Pancreas (tissue), 10 donors: ENCODE measurements around the gene KRT4. TPM values are rescaled to one million over a fixed set of nuclear protein-coding genes. Genes with fewer than 3 reads are reported as not detected.

Experiments
- ATAC-seq, 4 donors: fragments of 200-7000 bp; cut with Tn5 transposase; one replicate each; pipeline versions ENCODE4 v1.8.0 to v1.9.1; 2020; ENCODE audit warnings: mild to moderate bottlenecking in 4 of 4, moderate library complexity in 4 of 4
- DNase-seq, 6 donors: peaks; one replicate each; pipeline ENCODE4 v3.0.0-alpha.2; 2020
- FAIRE-seq: peaks from 2 replicates; lab custom pipeline; 2012; peaks lifted over from hg19 to GRCh38; lab: Jason Lieb, UNC
- H3K27ac ChIP-seq, 4 donors: fragments of 200-600 bp; sonication (generic); 1 replicate in 3 of 4; 2 replicates in 1 of 4; pipeline versions ENCODE4 v1.5.0 to v1.8.0; 2020
- H3K27me3 ChIP-seq, 4 donors: fragments of 200-600 bp; one replicate each; pipeline ENCODE4 v1.8.0; 2021
- H3K36me3 ChIP-seq, 3 donors: fragments of 200-600 bp; sonication (generic) in 1 of 3; one replicate each; pipeline versions ENCODE4 v1.5.0 to v1.8.0; 2020 to 2021
- H3K4me1 ChIP-seq, 3 donors: fragments of 200-600 bp; one replicate each; pipeline ENCODE4 v1.8.0; 2021
- H3K4me3 ChIP-seq, 4 donors: fragments of 200-600 bp; sonication (generic) in 2 of 4; one replicate each; pipeline versions ENCODE4 v1.5.0 to v1.8.0; 2020 to 2021
- H3K9me3 ChIP-seq, 4 donors: fragments of 200-600 bp; one replicate each; pipeline ENCODE4 v1.8.0; 2021
- WGBS, 2 donors: extraction: QIAGEN DNeasy Blood & Tissue Kit; methylation state at CpG; one replicate each; pipeline ENCODE4 v1.1.7; 2013; 5-methylcytosine and 5-hydroxymethylcytosine counted together
- intact Hi-C, 3 donors: fragments of 100-400 bp; cut with DNase I; formaldehyde crosslinking; loops; one replicate each; pipeline versions ENCODE4 v1.11.1 to v1.14.2; 2022
- polyA plus RNA-seq, 2 donors: library from polyadenylated mRNA; stranded (reverse); fragments of 200-250 nt; gene quantifications; one replicate each; pipeline ENCODE4 v1.2.3, GENCODE V29; 2013
- total RNA-seq, 6 donors: library from RNA; stranded (reverse); fragmentation: NEBNext Ultra II Directional in 4 of 6; extraction: Animal tissue kit (Norgen Biotek cat#: 25700) in 4 of 6; gene quantifications; one replicate each; pipeline versions ENCODE4 v1.2.1 to v1.2.4, GENCODE V29; 2021 to 2023
- TF ChIP-seq, protein P1 (sequence below), 4 donors: fragments of 200-600 bp; sonication (generic) in 3 of 4; IDR thresholded peaks; one replicate each; pipeline versions ENCODE4 v1.5.0 to v1.8.0; 2021; ENCODE audit warnings: antibody characterized with exemption in 4 of 4
- donor health status: healthy with polysubstance abuse.
- donor health status: DM: no; HTN: no; CAD: no; lungs with moderate emphysema.
- donor health status: DM: no; HTN: no; CAD: no.
- donor health status: control.
- donor health status: control.
- donor health status: Bipolar disorder and iron deficiency.
- donor health status: DM: yes; HTN: yes; CAD: no.
- donor health status: DM: no; HTN: no; CAD: no.
- donor health status: DM: no; HTN: no; CAD: no.
- donor health status: DM: yes; HTN: yes; CAD: no.

The KRT4 gene
- total and polyA plus RNA-seq, 8 donors, result 0.09 to 1.9 (median 0.26) TPM; not detected in 1

- Histone ChIP-seq H3K27ac (no peak overlapping the region), H3K27me3 (no peaks in the 10 kb centered on the region), H3K9me3 (no peaks in the 10 kb centered on the region), H3K36me3 (no peaks in the 10 kb centered on the region), H3K4me1 (no peaks in the 10 kb centered on the region), H3K4me3 (no peak overlapping the region)
- DNase-seq (no peak), FAIRE-seq (no peak), ATAC-seq (no peak)
- TF ChIP-seq, protein P1, sequence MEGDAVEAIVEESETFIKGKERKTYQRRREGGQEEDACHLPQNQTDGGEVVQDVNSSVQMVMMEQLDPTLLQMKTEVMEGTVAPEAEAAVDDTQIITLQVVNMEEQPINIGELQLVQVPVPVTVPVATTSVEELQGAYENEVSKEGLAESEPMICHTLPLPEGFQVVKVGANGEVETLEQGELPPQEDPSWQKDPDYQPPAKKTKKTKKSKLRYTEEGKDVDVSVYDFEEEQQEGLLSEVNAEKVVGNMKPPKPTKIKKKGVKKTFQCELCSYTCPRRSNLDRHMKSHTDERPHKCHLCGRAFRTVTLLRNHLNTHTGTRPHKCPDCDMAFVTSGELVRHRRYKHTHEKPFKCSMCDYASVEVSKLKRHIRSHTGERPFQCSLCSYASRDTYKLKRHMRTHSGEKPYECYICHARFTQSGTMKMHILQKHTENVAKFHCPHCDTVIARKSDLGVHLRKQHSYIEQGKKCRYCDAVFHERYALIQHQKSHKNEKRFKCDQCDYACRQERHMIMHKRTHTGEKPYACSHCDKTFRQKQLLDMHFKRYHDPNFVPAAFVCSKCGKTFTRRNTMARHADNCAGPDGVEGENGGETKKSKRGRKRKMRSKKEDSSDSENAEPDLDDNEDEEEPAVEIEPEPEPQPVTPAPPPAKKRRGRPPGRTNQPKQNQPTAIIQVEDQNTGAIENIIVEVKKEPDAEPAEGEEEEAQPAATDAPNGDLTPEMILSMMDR (IDR thresholded peaks at IDR 0.05), result no peak
- intact Hi-C loops, result no loop called here
- 55 to 80% methylated on average over 3 of the region's 3 CpGs for WGBS, 2 donors
Measured at GRCh38 chr12:52784909-52785308, 29.0 kb downstream of the KRT4 start.

DNA sequence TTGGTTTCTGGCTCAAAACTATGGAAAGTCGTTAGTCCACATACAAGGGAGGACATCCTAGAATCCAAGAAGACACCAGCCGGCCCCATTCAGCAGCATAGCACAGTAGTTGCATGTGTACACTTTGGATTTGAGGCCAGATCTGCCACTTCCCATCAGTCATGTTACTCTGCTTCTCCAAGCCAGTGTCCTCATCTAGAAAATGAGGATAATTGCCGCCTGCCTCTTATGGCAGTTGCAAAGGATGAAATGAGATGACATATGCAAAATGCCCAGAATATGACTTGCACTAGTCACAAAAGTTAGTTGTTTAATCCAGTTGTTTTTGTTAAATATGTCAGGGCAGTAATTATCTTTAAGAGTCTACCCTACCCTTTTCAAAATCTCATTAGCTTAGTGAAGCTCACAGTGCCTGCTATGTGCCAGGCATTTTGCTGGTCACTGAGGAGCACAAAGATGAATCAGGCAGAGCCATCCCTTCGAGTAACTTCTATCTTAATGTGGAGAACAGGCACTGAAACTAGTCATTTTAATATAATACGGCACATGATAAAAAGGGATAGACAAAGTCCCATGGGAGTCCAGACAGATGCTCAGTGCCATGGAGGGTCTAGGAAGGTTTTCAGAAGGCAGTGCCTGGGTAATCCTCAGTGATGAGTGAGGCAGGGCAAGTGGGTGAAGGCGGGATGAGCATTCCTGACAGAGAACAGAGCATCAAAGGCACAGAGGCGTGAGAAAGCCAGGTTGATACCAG lies 30.2 kb downstream of the KRT4 start:
- no peak overlapping the region for H3K27ac ChIP-seq
- no peaks in the 10 kb centered on the region for H3K4me1 ChIP-seq
- WGBS, 2 donors, result 68 to 74% methylated on average over 7 of the region's 7 CpGs
- H3K27me3 ChIP-seq, result no peaks in the 10 kb centered on the region
- TF ChIP-seq, protein P1 (IDR thresholded peaks at IDR 0.05), result no peak
- FAIRE-seq (no peak), DNase-seq (no peak), ATAC-seq (no peak)
- intact Hi-C loops, result no loop called here
- H3K36me3 ChIP-seq, result no peaks in the 10 kb centered on the region
- H3K9me3 ChIP-seq, result no peaks in the 10 kb centered on the region
- no peak overlapping the region for H3K4me3 ChIP-seq

DNA sequence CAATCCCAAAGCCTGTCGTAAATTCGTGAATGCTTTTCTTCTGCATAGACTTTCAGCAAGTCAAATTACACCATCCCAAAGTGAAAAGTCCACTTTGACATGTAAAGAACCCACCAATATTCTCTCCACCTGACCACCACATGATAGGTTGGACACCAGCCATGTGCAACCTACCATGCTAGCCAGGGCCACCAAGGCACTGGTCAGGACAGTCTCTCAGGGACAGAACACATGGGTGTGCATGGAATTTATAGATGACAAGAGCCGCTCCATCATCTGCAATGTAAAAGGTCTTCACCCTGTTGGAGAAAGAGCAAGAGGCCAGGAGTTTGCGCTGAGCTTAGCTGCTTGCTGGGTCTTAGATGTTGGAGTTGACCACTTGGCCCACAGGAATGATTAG lies 31.4 kb downstream of the KRT4 start:
- Histone ChIP-seq H3K36me3 (no peaks in the 10 kb centered on the region), H3K27ac (no peak overlapping the region), H3K27me3 (no peaks in the 10 kb centered on the region), H3K4me1 (no peaks in the 10 kb centered on the region), H3K4me3 (no peak overlapping the region), H3K9me3 (no peaks in the 10 kb centered on the region)
- intact Hi-C loops, result no loop called here
- TF ChIP-seq, protein P1 (IDR thresholded peaks at IDR 0.05), result no peak
- whole genome bisulfite sequencing, 2 donors, result 84 to 85% methylated on average over 4 of the region's 4 CpGs
- ATAC-seq (no peak), FAIRE-seq (no peak), DNase-seq (no peak)

DNA sequence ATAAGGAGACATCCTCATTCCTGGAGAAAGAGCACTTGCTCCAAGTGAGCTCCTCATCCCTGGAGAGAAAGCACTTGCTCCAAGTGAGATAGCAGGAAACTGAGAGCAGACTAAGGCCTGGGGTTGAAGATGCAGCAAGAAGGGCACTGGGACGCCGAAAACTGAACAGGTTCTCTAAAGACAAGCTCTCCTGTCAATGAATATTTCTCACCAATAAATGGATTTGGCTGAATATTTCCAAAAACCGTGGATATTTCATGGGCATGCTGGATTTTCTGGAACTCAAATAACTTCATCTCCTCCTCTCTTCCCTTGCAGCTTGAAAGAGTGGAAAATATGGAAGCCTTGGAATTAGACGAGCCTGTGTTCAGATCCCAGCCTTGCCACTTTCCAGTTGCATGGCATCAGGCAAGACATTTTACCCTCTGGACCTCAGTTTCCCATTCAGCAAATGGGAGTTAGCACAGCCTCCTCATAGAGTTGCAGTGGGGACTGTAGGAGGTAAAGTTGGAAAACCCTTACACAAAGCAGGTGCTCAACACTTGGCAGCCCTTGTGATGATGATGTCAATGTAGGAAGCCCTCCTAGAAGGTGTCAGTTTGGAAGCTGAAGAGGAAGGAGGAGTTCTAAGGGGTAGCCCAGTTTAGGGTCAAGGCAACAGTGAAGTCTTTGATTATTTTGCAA lies 32.4 kb downstream of the KRT4 start:
- Histone ChIP-seq H3K9me3 (no peaks in the 10 kb centered on the region), H3K36me3 (no peaks in the 10 kb centered on the region), H3K27me3 (no peaks in the 10 kb centered on the region), H3K4me3 (no peak overlapping the region), H3K4me1 (no peaks in the 10 kb centered on the region), H3K27ac (no peak overlapping the region)
- DNase-seq (no peak), FAIRE-seq (no peak), ATAC-seq (no peak)
- 59 to 72% methylated on average over 4 of the region's 4 CpGs for WGBS, 2 donors
- intact Hi-C loops, result no loop called here
- TF ChIP-seq, protein P1 (IDR thresholded peaks at IDR 0.05), result no peak

DNA sequence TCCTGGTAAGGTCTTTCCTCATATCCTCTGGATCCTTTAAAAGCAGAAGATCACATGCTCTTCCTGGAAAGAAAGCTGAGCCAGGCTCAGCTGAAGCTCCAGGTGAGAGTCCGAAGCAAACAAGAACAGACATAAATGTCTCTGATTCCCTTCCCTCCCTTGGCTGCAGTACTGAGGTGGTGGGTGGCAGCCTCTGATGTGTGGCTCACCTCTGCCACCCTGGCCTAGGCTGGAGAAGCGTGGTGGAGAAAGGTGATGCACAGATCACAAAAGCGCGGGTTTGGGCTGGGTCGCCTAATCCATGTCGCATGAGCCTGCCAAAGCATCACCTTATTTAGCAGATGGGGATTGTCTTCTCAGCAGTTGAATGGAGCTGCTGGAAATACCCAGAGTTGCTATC lies 34.0 kb downstream of the KRT4 start:
- TF ChIP-seq, protein P1 (IDR thresholded peaks at IDR 0.05), result no peak
- 90 to 98% methylated on average over 6 of the region's 6 CpGs for whole genome bisulfite sequencing, 2 donors
- FAIRE-seq, result no peak
- no peak overlapping the region for H3K4me3 ChIP-seq
- H3K27ac ChIP-seq, result no peak overlapping the region
- intact Hi-C loops, result no loop called here
- no peaks in the 10 kb centered on the region for H3K27me3 ChIP-seq
- no peak for ATAC-seq
- H3K9me3 ChIP-seq, result no peaks in the 10 kb centered on the region
- no peaks in the 10 kb centered on the region for H3K36me3 ChIP-seq
- no peaks in the 10 kb centered on the region for H3K4me1 ChIP-seq
- DNase-seq, result no peak
